ENCODE data around the gene DPP10.

DPP10 gene

GRCh38 chr2:115609978-115610377 is 1167.5 kb downstream of the DPP10 start:
- DNase-seq, result no peak

GRCh38 chr2:115610888-115611287 is 1168.4 kb downstream of the DPP10 start:
- DNase-seq, result no peak

DNA sequence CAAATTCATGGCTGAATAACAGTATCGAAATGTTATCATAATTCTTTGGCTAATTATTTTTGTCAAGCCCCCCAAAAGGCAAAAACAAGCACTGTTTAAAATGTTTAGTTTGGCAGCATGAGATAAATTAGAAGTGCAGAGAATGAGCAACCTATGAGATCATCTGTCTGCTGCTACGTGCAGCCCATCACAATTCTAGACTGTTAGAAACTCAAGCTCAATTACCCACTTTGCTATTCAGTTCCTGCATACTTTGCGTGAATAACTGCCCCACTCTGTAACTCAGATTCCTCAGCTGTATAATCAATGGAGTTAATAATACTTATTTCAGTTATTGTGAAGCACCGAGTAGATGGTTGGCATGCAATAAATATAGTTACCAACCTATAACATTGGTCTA is 1181.9 kb downstream of the DPP10 start:
- DNase-seq, result no peak

DNA sequence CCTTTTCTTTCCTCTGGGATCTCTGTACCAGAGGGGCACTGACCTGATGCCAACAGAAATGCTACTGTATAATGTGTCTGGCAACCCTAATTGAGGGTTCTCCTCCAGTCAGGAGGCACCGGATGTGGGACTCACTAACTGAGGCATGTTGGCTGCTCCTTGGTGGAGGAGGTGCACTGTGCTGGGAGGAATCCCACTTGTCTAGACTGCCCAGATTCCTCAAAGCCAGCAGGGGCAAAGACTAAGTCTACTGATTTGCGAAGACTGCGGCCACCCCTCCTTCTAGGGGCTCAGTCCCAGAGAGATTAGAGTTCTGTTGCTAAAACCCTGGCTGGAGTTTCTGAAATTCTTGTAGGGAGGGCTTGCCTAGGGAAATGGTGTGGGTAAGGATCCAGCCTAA is 1192.1 kb downstream of the DPP10 start:
- DNase-seq, result no peak

GRCh38 chr2:115635430-115635829 is 1193.0 kb downstream of the DPP10 start:
- DNase-seq, result no peak

- DNase-seq, result no peak
Observed at GRCh38 chr2:115649731-115650130, 1207.3 kb downstream of the DPP10 start.

DNA sequence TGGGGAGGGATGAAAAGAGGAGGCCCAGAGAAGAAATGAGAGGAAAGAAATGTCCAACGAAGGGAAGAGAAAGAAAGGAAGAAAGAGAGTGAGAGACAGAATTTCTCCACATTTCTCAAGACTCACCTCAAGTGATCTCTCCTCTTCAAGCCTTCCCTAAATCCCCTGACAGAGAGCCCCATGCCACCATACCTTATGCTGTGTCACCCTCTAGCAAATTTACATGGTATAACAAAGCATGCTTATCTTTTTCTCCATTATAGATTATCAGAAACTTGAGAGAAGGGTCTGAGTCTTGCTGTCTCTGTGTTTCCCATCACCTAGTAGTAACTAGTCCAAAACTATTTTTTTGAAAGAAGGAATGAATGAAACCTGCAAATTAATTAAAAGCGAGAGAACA is 1208.4 kb downstream of the DPP10 start:
- DNase-seq, result no peak

DNA sequence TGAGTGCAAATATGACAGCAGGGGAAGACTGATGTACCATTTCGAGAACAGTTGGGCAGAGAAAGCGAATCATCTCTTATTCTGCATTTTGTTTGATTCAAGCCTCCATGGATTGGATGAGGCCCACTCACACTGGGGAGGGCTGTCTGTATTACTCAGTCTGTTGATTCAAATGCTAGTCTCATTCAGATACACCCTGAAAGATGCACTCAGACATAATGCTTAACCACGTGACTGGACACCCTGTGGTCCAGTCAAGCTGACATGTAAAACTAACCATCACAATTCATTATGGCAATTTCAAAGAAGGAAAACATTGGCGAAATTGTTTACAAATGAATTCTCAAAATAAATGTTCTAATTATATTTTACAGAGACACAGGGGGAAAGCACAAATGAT is 1210.2 kb downstream of the DPP10 start:
- DNase-seq, result no peak

- no peak for DNase-seq
Observed at GRCh38 chr2:115654362-115654761, 1211.9 kb downstream of the DPP10 start.

DNA sequence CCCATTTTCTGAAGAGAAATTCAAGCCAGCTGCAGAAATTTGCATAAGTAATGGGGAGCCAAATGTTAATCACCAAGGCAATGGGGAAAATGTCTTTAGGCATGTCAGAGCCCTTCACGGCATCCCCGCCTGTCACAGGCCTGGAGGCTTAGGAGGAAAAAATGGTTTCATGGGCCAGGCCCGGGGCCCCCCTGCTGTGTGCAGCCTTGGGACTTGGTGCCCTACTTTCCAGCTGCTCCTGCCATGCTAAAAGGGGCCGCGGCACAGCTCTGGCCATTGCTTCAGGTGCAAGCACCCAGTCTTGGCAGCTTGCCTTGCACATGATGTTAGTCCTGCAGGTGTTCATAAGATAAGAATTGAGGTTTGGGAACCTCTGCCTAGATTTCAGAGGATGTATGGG is 1235.7 kb downstream of the DPP10 start:
- no peak for DNase-seq

- DNase-seq, result no peak
Observed at GRCh38 chr2:115684345-115684744, 1241.9 kb downstream of the DPP10 start.

DNA sequence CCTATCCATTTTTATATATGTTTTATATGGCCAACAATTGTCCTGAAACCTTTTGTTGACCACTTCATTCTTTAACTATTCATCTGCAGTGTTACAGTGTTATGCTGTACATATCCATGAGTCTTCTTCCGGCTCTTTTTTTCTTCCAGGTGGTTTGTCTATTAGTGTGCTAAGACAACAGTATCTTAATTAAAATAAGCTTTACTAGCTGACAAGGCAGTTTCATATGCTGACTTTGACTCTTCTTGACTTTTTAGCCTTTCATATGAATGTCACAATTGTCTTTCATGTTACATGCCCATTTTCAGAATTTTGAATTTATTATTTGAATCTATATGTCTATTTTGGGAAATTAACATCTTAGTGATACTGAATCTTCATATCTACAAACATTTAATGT is 1249.0 kb downstream of the DPP10 start:
- DNase-seq, result no peak

- no peak for DNase-seq
Observed at GRCh38 chr2:115694651-115695050, 1252.2 kb downstream of the DPP10 start.

DNA sequence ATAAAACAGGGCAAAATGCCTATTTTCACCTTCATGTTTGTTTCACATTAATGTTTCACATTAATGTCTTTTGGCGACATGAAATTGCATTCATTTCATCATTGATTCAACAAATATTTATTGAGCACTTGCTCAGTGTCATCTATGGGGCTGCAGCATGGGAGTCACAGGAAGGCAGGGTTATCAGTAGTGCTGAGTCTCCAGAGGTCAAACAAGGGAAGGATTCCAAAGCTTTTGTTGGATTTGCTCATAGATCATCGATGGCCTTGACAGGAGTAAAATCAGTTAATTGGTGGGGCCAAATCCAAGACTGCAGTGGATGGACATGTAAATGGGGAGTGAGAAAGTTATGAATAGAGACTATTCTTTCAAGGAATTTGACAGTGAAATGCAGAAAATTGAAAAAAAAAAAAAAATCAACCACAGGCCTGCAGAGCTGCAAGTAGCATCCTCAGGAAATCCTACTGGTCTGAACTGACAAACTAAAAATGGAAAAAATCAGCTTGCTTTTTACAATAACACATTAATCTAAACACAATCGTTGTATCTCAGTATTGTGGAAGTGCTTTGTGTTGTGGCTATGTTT is 1290.8 kb downstream of the DPP10 start:
- DNase-seq, result no peak

DNA sequence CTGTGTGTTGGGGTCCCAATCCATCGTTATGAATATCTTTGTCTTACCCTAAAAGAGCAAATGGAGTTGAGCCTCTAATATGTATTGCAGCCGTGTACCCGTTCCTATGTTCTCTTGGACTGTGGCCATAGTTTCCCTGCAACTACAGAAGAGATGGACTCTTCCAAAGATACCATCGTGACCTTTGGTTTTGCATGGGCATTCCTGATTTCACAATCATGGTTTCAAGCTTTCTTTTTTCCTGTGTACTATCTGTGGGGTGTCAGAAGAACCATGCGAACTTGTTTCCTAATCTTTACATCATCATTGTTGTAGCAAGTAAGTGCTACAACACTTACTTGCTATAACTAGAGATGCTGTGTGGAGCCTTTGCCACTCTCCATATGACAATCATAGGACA is 1295.7 kb downstream of the DPP10 start:
- DNase-seq, result no peak

GRCh38 chr2:115739574-115739973 is 1297.1 kb downstream of the DPP10 start:
- peak; percentile 7 for DNase-seq

DNA sequence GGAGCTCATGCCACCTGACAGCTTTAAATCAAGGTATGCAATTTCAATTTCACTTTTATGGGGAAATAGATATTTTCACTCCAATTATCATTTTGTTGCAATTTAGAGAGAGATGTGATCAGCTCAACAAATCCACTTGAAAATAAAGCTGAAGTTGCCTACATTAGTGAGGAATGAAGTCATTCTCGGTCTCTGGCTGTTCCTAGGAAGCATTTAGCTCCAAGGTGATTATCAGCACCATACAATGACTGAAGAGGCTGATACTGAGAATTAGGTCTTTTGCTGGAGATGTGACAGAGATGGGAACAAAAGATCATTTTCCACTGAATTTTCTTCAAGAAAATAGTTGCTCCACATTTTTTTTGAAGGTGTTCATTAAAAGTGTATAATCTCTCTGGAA is 1303.7 kb downstream of the DPP10 start:
- no peak for DNase-seq

DNA sequence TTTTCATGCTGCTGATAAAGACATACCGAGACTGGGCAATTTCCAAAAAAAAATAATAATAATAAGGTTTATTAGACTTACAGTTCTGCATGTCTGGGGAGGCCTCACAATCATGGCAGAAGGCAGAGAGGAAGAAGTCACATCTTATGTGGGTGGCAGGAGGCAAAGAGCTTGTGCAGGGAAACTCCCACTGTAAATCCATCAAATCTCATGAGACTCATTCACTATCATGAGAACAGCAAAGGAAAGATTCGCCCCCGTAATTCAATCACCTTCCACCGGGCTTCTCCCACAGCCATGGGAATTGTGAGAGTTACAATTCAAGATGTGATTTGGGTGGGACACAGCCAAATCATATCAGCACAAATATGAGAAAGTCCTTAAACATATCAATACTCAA is 1314.8 kb downstream of the DPP10 start:
- no peak for DNase-seq

DNA sequence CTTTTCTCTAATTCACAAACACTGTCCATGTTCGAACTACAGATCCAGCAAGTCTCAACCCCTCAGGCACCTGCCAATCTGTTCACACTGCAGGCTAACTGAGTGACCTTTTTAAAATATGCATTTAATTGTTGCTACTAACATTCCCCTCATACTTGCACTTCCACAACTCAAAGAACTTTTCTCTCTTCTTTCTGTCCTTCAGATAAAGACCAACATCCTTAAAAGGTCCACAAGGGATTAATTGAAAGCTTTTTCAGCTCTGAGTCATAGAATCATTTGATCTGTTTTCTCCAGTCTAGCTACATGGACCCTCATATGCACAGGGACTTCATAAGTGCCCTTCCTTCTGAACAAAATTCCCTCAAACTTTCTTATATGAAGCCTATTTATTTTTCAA is 1321.2 kb downstream of the DPP10 start:
- no peak for DNase-seq

- no peak for DNase-seq
Observed at GRCh38 chr2:115771516-115771915, 1329.1 kb downstream of the DPP10 start.

GRCh38 chr2:115774361-115774760 is 1331.9 kb downstream of the DPP10 start:
- no peak for DNase-seq

DNA sequence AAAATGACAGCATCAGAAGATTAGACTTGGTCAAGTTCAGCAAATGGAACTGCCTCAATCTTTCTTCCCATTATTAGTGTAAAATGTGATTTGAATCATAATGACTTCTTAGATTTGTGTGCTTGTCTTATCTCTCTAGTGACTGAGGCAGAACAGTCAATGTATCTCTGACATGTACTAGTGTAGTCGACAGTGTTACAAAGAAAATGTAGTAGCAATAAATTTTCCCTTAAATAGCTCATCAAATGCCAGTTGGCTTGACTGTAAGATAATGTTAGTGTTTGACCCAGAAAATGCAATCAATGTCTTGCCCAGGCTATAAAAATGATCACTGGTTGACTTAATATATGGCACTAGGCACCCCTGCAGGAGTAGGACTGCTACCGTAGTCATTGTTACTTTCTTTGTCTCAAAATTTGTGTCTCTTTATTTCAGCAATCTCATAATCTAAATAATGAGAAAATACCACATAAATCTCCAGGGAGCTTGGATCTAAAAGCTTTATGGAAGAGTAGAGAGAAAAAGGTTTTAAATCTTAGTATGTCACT is 1336.7 kb downstream of the DPP10 start:
- no peak for DNase-seq

- DNase-seq, result no peak
Observed at GRCh38 chr2:115782286-115782685, 1339.8 kb downstream of the DPP10 start.

DNA sequence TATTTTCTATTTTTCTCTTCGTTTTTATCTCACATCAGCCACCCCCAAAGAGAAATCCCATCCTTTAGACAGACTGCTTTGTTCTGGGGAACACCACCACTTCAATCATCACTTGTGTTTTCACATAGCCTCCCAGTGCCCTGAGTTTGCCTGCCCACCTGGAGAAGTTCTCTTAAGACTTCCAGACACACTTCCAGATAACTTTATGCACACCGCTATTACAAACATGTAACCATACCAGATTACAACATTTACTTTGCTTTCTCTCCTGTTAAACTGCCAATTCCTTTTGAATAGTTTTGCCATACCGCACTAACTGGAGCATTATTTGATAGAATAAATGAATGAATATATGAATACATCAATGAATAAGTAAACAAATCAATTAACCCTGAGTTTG is 1353.6 kb downstream of the DPP10 start:
- DNase-seq, result no peak

- no peak for DNase-seq
Observed at GRCh38 chr2:115807276-115807675, 1364.8 kb downstream of the DPP10 start.

DNA sequence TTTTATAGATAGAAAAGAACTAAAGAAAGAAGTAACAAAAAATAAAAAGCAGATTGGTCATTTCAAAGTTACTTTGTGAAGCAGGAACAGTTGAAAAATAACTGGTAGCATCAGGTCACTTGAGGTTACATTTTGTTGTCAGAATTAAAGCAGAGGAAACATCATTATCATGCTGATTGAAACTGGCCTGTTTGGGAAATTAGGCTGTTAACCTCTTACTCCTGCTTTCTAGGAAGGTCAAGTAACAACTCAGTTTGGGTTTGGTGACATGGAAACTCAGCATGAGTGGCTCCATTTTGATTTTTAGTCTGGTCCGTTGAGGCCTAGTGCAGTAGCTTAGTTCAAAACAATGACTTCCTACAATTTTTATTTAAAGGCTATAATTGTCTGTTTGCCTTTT is 1383.5 kb downstream of the DPP10 start:
- no peak for DNase-seq

Data from hematopoietic multipotent progenitor cell treated with erythropoietin and hydrocortisone succinate and interleukin-3 and kit ligand, for 6 days (in vitro differentiated cells).